Epidermal melanocyte (primary cell): ENCODE measurements around the gene CA10.

Source experiments
- DNase-seq: peaks from one replicate; pipeline ENCODE4 v3.0.0; 2011; ENCODE audit warnings: low spot score; ENCODE audit not compliant: insufficient read length

The CA10 gene

DNA sequence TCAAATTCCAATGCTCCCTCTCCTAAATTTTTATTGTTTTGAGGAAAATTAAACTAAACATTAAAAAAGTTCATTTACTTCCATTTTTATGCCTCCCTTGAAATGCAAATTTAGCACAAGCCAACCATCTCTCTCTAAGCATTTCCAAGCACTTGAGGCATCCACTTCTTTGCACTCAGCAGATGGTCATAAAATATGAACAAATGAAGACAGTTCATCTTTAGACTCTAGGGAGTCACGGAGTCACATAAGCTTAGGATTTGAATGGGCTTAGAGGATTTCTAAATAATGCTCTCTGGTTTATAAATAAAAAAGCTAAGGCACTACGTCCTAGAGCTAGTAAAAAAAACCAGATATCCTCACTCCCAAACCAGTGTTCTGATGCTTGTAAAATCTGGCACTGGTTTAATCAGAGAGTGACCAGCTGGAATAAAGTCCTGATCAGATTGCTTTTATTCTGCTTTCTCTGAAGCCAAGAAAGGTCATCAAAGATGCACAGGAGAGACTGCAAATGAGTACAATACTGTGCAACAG, 204.2 kb downstream of the CA10 start:
- no peak for DNase-seq

DNA sequence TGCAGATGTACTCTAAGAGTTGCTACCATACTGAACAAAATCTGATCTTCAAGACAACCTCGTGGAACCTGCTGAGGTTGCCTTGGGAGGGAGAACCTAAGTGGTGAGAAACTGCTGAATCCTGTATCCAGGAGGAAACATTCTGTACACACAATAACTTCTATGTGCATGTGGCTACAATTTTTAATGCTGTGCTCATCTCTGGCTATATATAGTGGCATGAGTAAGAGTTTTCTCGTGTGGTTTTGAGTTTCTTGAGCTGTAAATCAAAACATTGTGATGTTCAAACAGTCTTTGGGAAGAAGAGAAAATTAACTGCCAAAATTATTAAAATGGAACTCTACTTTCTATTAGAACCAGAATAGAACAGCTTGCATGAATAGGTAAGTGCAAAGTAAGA, 206.8 kb downstream of the CA10 start:
- no peak for DNase-seq

DNA sequence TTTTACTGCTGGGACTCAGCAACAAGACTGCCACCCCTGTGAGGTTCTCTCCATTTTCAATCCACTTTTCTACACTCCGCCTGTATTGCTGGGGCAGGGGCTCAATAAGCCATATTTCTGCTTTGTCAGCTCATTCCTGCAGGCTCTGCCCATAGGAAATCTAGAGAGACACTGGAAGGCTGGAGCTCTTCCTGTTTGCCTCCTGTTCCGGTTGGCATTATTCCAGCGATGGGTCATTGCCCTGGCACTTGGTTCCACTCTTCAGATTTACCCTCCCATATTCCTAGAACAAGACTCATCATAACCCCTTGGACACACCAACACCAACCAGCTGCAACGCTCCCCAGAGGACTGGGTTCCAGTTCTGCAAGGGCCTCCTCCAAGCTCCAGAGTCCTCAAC, 210.4 kb downstream of the CA10 start:
- DNase-seq = no peak

DNA sequence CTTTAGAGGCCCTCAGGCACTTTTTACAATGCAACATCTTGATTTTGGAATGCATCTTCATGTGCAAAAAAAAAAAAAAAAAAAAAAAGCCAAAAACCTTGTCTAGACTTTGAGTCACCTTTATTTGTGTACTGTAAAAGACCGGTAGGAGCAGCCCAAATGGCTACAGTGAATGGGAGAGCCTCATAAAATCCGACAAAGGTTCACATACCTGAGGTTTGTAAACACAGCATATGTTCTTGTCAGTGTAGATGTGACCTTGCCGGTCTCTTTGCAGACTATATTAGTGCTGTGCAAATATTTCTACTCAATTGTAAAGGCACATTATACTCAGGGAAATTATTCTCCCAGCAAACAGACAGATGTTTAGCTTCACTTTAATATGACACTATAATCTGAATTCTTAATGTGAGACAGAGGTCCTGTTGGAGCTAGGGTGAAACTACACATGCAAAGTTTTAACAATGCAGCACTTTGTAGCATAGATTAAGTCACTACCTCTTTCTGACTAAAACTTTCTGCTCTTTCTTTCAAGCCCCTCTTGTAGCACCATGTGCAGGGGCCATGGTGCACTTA, 211.3 kb downstream of the CA10 start:
- DNase-seq = no peak

DNA sequence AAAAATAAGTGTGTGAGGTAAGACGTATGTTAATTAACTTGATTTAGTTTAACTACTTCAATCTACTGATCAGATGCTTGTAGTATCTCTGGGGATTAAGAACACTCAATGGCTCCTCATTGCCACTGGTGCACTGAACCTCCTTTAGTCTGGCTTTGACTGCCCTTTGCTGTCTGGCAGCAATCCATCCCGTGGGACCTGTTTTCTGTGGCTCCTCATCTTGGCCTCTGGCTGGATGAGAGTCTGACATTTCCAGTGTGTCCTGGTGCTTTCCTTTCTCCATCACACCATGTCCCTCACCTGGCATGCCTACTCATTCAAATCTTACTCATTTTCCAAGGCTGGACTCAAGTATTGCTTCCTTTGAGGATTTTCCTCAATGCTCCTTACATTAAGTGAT, 212.2 kb downstream of the CA10 start:
- no peak for DNase-seq

DNA sequence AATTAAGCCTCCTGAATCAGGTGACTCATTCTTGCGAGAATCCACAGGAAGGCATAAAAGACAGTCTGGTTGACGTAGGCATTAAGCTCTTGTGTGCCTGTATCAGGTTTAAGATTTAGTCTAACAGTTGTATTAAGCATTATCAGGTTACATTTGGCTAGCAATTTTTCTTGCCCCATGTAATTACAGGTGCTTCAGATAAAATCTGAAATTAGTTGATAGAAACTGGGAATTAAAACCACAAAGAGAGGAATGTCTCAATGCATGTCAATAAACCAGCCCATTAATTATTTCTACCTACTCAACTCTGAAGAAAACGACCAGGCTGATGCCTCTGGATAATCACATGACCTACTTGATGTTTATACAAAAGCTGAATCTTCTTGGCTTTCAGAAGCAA, 217.2 kb downstream of the CA10 start:
- DNase-seq = no peak

DNA sequence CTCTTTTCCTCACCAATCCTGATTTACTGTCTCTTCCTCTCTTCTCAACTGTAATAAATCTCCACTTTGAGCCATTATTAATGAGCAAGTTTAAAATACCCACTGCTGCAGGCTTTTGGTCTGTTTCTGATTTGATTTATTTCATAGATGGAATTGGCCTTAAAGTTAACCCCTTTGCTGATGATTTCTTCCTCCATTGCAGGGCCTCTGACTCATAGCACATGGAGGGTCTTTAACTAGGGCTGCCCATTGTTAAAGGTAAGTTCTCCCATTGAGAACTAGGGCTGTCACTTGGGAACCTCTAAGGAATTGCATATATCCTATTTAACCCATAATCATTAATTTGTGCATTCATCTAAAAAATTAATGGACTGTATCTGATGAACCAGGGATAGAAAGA, 221.2 kb downstream of the CA10 start:
- no peak for DNase-seq

DNA sequence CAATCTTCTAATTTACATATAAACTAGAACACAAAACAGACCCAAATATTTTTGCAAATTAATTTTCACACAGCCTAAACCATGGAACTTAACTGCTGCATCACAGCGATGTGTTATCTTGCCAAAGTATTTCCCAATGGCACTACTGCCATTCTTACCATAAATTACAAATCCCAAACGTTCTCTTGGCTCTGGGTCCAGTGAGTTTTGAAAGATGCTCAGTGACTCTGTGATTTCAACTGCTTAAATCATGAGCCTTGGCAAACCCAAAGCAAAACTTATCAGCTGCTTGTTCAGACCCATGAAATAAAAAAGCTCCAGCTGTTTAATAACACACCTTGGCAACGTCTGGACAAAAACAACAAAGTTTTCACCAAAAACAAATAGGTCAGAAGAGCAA, 223.0 kb downstream of the CA10 start:
- DNase-seq = no peak

DNA sequence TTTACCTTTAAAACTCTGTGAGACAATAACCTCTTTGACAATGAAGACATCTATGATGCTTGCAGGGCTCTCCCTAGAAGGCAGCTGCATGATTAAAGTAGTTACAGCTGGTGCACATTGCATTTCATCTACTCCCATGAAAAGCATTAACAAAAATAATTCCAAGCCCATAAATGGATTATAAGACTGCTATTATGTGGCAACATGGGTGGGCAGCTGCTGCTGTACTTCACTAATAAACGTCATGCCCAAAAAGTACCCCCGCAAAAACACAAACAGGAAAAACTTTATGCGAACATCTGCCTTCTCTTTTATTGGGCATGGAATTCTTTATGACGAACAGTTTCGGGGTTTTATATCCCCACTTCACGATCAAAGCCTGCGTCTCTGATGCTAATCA, 224.9 kb downstream of the CA10 start:
- DNase-seq = no peak

DNA sequence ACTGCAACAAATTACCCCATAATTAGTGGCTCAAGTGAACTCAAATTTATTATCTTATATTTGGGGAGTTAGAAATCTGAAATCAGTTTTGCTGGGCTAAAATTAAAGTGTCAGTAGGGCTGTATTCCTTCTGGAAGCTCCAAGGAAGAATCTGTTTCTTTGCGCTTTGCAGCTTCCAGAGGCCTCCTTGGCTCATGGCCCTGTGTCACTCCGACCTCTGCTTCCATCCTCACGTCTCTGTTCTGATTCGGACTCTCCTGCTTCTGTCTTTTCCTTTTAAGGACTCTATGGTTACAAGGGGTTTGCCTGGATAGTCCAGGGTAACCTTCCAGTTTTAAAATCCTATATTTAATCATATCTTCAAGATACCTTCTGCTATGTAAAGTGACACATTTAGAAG, 232.1 kb downstream of the CA10 start:
- no peak for DNase-seq

DNA sequence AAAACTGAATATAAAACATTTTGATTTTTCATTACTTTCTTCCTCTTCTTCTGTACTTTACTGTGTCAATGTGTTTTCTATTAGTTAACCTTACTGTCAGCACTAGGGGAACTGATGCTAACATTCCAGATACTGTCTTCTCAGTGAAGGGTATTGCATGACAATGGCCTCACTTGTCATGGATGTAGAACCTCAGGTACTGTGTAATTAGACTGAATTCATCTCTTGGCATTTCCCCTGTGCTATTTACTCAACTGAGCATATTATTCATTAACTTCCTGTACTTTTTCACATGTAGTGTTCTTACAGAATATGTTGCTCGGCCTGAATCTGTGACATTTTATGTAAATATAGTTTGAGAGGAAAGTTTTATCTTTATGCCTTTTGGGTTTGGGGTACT, 237.0 kb downstream of the CA10 start:
- DNase-seq = no peak

DNA sequence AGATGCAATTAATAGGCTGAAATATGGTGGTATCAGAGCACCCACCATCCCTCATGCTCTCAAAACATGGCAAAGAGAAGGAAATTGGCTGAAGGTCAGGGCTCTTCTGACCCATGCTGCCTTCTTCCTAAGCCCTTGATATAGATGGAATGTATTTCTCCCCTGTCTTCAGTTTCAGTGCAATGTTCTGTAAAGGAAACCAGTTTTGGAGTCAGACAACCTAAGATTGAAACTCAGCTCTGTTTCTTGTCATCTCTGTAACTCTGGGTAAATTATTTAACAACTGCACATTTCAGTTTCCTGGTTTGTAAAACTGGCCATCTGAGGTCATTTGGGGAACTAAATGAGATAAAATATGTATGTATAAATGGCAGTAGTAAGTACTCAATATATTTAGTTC, 243.9 kb downstream of the CA10 start:
- DNase-seq = no peak

DNA sequence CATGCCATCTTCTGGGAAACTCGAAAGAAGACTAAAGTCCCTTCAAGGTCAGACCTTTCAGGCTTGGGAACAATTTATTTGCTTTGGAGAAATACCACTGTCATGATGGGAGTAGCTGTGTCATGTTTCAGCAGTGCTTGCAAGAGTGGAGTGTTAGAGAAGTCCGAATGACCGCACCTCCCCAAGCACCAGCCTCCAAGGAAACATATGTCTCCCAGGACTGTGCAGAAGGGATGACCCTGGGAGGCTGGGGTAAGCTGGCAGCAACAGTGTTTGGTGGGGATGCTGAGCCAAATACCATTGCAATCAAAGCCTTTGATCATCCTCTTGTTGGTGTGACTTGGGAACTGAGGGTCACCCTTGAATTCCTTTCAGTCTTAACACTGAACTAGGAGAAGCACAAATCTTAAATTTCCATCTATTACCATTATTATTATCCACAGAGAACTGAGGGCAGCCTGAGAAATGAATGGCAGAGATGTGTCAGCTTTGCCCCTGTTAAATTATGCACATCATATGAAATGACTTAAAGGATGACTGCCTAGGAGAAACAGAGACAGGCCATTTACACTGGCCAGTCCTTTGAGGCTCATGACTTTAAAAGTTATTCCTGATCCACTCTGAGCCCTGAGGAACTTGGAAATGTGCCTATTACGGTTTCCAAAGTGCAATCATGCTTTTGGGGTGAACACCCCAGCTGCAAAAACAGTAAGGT, 244.9 kb downstream of the CA10 start:
- no peak for DNase-seq

DNA sequence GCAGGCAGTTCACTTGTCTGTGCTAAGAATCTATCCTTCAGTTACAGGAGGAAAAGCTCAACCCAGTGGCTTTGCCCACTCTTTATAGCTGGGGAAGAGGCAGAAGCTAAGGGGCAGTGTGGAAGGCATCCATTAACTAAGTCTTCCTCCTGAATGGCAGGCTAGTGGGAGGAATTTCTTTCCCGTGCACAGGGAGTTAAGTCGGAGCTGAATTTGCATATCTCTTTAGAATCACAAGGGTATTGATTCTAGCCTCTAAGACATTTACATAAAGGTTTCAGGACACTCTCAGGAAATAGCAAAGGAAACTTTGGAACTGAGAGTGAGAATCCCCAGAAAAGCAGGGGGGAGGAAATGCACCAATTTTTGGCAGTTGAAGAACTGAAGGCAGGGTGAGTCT, 245.6 kb downstream of the CA10 start:
- DNase-seq = no peak

DNA sequence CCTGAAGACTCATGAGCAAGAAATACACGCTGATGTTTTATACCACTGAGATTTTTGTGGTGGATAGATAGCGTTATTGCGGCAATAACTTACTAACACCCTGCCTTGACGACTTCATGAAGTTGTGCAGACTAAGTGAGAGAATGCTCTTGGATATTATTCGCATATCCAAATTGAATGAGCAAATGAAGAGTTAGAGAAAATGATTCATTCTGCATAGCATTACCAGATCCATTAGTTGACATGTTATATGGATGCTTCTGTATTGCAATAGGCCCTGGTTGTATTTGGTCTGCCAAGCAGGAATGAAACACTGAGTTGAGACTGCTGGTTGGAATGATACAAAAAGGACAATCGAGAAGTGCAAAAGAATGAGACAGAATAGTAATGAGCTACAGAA, 247.3 kb downstream of the CA10 start:
- no peak for DNase-seq

DNA sequence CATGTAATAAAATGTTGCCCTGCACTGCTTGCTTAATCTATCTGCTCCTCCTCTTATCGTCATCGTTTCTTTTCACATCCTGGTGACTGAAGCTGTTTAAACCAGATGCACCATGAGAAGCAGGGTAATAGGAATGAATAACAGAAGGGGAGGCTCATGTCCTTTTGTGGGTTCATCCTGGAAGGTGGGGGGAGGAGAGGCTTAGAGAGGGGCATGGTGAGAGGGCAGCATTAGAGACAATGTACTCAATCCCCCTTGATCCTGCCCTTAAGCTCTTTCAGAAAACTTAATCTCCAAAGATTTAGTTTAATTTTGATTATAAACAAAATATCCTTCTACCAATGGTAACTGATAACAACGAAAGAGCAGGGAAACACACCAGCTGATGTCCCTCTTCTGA, 248.5 kb downstream of the CA10 start:
- DNase-seq = no peak

DNA sequence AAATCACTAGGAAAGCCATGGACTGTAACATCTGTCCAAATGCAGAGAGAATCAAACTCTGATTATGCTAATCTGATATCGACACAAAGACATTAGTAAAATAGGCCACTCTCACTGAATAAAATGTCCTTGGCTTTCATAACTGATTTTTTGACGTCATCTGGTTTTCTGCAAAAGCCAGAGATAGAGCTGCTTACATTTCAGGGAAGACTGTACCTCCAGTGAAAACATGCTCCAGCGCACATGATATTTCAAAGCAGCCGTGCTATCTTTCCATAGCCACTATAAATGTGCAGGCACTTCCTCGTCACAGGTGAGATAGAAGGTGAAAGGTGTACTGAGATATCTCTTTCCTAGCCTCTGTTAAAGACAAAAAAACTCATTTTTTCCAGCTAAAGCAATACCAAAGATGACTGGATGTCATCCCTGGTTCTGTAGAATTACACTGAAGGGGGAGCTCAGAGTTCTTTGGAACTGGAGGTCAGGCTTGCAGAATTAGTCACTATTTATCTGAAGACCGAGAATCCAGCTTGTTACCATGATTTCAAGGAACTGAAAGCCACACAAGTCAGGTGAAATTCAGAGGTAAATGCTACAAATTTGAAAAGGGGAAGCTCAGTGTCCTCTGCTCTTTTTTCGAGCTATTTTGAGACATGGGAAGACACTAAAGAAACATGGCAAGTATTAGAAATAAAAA, 249.5 kb downstream of the CA10 start:
- no peak for DNase-seq

DNA sequence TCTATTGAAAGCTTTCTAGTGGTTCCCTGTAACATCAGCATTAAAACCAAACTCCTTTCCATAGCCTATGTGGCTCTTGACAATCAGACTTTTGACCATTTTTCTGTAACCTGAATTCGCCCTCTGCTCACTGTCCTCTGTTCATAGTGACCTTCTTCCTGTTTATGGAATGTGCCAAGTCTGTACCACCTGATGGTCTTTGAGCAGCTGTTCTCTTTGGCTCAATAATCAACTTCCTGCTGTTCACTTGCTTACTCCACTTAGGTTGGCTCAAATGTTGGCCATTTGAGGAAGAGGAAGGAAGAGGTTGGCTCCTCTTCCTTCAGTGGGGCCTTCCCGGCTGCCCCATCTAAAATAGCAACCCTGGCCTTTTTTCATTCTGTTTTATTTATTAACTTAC, 251.5 kb downstream of the CA10 start:
- no peak for DNase-seq

DNA sequence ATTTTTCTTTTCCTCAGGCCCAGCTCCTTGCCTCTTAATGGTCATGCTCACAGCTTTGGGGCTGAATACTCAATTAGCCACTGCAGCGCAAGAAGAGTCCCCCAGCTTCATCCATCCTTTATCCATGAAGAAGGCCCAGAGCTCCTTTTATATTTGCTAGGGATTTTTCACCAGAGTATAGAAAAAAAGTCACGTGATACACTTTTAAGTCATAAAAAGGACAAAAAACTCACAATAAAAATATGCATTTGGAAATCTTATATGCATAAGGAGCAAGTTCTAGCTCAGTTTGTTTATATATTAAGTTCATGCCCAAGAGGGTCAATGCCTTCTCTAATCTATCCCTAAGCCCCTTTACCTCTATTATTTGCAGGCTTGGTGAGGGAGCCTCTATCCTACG, 254.1 kb downstream of the CA10 start:
- DNase-seq = no peak

DNA sequence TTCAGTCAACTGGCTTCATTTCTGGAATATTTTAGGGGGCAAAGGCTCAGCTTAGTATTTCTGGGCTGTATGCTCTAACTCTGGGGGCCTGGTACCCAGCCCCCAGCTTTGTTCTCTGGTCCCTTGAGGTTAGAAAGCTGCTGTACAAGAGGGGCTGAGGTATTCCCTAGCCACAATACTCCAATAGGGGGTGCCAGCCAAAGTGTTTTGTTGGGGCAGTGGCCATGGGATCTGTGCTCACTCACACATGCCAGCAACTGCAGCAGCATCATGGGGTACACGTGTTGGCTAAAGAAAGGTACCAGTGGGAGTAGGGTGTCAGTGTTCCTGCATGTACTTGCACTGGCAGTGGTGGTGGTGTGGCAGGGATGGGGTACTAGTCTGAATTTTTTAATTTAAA, 257.3 kb downstream of the CA10 start:
- no peak for DNase-seq

DNA sequence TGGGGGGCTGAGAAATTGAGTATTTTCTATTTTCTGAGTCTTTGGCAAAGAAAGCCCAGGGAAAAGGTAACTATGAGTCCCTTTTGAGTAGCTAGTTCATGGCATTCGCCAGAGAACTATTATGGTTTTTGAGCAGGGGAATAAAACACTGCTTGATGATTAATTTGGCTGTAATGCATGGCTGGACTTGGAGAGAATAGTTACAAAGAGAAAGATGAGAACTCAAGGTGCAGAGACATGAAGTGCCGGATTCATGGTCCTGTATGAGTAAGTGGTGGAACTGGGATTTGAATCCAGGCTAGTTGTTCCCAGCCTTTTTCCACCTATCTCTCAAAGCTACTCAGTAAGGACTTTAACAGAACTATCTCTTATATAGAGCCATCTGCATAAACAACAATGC, 266.6 kb downstream of the CA10 start:
- DNase-seq = no peak

DNA sequence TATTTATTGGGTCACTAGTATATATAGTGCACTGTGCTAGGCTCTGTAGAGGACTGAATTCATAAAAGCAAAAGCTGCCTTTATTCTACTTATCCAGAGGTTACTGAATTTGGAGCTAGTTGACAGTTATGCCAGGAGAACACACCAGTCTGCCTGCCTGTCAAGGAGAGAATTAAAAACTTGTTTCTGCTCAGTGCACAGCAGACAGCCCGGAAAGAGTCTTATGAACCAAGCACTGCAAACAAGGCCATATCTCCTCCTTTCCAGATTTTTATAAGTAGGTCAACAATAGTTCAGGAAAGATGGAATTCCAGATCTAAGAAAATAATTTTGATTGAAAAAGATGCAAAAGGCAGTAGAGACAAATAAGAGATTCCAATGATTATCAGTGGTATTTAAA, 267.8 kb downstream of the CA10 start:
- DNase-seq = no peak

DNA sequence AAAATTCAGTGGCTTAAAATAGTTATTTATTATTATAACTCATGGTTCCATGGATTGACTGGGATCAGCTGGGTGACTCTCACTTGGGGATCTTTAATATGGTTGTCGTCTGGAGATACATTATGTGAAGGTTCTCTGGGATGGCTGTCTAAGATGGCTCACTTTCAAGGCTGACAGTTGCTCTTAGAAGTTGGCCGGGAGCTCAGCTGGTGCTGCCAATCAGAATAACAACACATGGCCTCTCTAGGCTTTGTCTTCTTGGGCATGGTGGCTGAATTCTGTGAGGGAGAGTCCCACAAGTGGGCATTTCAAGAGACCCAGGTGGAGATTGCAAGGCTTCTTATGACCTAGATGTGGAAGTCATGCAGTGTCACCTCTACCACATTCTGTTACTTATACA, 269.7 kb downstream of the CA10 start:
- DNase-seq = no peak
